Measurements from ENCODE around the gene ANAPC16.
A peak's percentile ranks its signal among the peaks of the same experiment; 100 is the strongest.

Gene ANAPC16

DNA sequence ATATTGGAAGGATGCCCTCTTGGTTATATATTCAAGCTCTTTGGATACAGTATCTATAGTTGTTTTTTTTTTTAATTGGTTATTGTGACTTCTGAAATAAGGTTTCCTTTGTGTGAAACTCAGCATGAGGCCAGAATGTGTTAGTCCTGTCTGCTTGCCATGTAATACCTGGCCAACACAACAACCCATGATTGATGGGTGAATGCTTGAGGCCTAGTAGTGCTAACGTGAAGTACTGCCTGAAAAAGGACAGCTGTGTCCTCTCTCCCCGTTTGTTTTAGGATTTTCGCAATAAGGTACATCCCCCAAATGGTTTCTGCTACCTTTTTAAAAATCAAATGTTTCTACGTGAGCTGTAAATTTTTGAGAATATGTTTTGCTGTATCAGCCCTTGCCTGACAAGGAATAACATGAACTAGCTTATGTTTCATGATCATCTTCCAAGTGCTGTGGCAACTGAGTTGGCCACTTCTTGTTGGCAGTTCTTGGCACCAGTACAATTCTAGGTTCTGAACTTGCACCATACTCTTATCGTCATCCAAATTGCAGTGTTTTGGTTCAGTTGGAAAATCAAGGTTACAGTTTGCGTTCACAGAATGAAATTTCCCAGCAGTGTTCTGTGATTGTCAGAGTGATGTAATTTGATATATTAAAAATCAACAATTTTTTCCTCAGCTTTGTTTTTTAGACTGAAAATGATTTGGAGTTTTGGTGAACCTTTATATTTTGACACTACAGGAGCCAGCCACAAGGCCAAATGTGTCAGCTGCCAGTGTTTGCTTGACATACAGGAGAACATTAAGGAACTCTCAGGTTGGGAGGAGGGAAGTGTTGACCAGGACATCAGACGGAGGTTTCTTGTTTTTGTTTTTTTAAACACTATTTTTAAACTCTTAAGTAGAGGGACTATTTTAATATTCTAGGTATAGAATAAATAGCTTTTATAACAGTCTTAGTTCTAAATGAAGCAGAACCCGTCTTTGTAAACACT, 13.7 kb downstream of the ANAPC16 start:
- peaks cover 21% of the 10 kb centered on the region for H3K36me3 ChIP-seq (ENCODE audit: insufficient read depth, low read length)
- H3K9ac ChIP-seq (ENCODE audit: insufficient read length), result no peak overlapping the region
- TF ChIP-seq FOXP2 (optimal IDR thresholded peaks at IDR 0.05; ENCODE audit: control extremely low read depth, extremely low read length, insufficient read depth), result no peak
- TF ChIP-seq EZH2 (IDR thresholded peaks at IDR 0.05), result no peak
- TF ChIP-seq POLR2AphosphoS5 (IDR thresholded peaks at IDR 0.05; ENCODE audit: borderline replicate concordance, low read depth, low read length), result no peak
- no peak overlapping the region for H3K27ac ChIP-seq
- no peak for DNase-seq (ENCODE audit: low read depth, low spot score)
- no peaks in the 10 kb centered on the region for H3K9me3 ChIP-seq (ENCODE audit: low read depth, low read length)
- H3K4me3 ChIP-seq, result no peak overlapping the region

DNA sequence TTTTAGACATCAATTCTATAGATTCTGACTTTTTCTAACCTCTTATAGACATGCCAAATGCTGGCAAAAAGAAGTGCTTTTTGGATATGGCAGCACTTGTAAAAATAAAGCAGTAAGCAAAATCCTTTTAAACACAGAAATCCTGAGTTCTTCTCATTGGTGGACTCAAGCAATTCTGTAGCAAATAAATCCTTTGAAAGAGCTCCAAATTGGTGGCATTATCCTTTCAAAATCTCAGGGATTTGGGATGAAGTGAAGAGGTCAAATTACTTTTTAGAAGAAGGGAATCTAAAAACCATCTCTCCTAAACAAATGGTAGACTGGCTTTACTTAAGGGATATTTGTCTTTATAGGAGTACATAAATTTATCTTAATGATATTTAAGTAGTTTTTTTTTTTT, 17.8 kb downstream of the ANAPC16 start:
- Histone ChIP-seq H3K9ac (ENCODE audit: insufficient read length) (no peak overlapping the region), H3K9me3 (ENCODE audit: low read depth, low read length) (no peaks in the 10 kb centered on the region), H3K36me3 (ENCODE audit: insufficient read depth, low read length) (peaks cover 27% of the 10 kb centered on the region), H3K4me3 (no peak overlapping the region), H3K27ac (no peak overlapping the region)
- no peak for TF ChIP-seq POLR2AphosphoS5 (IDR thresholded peaks at IDR 0.05; ENCODE audit: borderline replicate concordance, low read depth, low read length)
- no peak for TF ChIP-seq EZH2 (IDR thresholded peaks at IDR 0.05)
- TF ChIP-seq FOXP2 (optimal IDR thresholded peaks at IDR 0.05; ENCODE audit: control extremely low read depth, extremely low read length, insufficient read depth), result no peak
- no peak for DNase-seq (ENCODE audit: low read depth, low spot score)

DNA sequence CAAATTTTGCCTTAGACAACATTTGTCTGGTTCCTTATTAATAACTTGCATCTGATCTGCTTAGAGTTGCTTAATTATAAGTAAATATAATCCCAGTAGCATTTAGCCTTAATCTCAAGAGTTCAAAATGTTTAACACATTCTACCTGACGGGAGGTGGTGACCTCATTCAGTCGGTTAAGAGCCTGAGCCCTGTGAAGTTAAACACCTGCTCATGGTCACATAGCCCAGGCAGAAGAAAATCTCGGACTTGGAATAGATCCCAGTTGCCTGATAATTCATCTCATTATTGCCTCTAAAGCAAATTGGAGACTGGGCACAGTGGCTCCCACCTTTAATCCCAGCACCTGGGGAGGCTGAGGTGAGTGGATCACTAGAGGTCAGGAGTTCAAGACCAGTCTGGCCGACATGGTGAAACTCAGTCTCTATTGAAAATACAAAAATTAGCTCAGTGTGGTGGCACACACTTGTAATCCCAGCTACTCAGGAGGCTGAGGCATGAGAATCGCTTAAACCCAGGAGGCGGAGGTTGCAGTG, 18.8 kb downstream of the ANAPC16 start:
- Histone ChIP-seq H3K9ac (ENCODE audit: insufficient read length) (no peak overlapping the region), H3K36me3 (ENCODE audit: insufficient read depth, low read length) (peaks cover 27% of the 10 kb centered on the region), H3K9me3 (ENCODE audit: low read depth, low read length) (no peaks in the 10 kb centered on the region), H3K4me3 (no peak overlapping the region), H3K27ac (no peak overlapping the region)
- no peak for DNase-seq (ENCODE audit: low read depth, low spot score)
- TF ChIP-seq POLR2AphosphoS5 (IDR thresholded peaks at IDR 0.05; ENCODE audit: borderline replicate concordance, low read depth, low read length), result no peak
- no peak for TF ChIP-seq FOXP2 (optimal IDR thresholded peaks at IDR 0.05; ENCODE audit: control extremely low read depth, extremely low read length, insufficient read depth)

DNA sequence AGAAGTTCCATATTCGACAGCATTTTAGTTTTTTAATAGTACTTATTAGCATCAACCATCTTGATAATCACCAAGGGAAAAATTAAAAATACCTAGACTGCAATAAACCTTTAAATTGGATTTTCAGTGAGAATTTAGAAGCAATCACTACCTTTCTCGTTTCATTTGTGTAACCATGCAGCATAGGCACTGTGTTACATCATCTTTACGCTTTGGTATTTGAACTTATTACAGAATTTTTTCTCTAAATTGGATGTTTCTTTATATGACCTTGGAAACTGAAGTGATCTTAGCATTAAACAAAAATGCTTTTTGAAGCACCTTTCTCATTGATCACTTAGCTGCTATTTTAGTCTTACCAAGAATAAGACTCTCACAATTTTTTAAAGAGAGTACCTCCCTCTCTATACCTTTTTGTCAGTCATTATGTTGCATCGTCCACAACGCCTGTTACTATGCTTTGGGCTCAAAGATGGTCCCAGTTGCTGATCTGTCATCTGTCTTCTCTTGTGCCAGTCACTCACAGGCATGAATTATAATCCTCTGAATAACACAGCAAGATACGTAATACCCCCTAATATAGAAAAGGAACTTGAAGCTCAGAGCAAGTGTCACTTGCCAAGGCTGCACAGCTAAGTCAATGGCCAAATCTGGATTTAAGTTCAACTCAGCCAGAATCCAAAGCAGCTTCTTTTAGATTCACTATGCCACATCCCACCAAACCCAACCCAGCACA, 19.9 kb downstream of the ANAPC16 start:
- DNase-seq (ENCODE audit: low read depth, low spot score), result no peak
- Histone ChIP-seq H3K9ac (ENCODE audit: insufficient read length) (no peak overlapping the region), H3K27ac (peak overlapping the region; percentile 31; the same call in 1 of the 2 replicates), H3K9me3 (ENCODE audit: low read depth, low read length) (no peaks in the 10 kb centered on the region), H3K36me3 (ENCODE audit: insufficient read depth, low read length) (peaks cover 24% of the 10 kb centered on the region), H3K4me3 (no peak overlapping the region)
- TF ChIP-seq EZH2 (IDR thresholded peaks at IDR 0.05) (no peak), POLR2AphosphoS5 (IDR thresholded peaks at IDR 0.05; ENCODE audit: borderline replicate concordance, low read depth, low read length) (no peak), FOXP2 (optimal IDR thresholded peaks at IDR 0.05; ENCODE audit: control extremely low read depth, extremely low read length, insufficient read depth) (no peak)

DNA sequence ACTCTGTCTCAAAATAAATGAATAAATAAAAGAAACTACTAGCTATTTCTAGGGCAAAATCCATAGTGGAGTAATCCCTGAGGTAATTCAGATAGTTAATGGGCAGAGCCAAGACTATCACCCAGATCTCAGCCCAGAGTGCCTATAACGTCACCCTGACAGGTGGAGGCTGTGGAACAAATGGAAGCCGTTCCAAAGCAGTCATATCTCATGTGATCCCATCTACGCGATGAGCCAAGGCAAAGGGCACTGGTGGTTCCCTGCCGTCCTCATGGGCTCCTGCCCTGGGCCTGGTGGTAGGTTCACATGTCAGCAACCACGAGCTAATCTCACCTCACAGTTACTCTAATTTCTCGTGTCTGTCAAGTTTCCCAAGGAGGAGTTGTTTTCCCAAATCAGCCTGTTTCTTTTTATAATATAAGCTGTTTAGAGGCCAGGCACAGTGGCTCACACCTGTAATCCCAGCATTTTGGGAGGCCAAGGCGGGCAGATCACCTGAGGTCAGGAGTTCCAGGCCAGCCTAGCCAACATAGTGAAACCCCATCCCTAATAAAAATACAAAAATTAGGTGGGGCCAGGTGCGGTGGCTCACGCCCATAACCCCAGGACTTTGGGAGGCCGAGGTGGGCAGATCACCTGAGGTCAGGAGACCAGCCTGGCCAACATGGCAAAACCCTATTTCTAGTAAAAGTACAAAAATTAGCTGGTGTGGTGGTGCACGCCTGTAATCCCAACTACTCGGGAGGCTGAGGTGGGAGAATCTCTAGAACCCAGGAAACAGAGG, 22.8 kb downstream of the ANAPC16 start:
- H3K36me3 ChIP-seq (ENCODE audit: insufficient read depth, low read length), result peaks cover 12% of the 10 kb centered on the region

DNA sequence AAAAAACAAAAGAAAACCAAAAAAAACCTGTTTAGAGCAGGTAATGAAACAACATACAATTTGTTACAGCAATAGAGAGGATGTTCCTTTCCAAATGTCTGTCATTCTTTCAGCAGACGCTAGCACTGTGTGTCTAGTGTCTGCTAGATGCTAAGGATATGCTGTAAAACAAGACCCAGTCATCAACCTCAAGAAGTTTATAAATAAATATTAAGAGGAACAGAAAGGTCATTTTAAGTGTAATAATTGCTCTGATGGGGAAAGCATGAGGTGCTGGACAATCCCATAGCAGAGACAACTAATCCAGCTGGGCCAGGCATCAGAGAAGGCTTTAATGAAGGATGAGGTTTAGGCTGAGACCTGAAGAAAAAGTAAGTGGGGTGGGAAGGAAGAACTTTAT, 23.6 kb downstream of the ANAPC16 start:
- no peak overlapping the region for H3K4me3 ChIP-seq
- H3K36me3 ChIP-seq (ENCODE audit: insufficient read depth, low read length), result peaks cover 8% of the 10 kb centered on the region
- H3K9me3 ChIP-seq (ENCODE audit: low read depth, low read length), result no peaks in the 10 kb centered on the region
- H3K27ac ChIP-seq, result no peak overlapping the region
- TF ChIP-seq EZH2 (IDR thresholded peaks at IDR 0.05) (no peak), POLR2AphosphoS5 (IDR thresholded peaks at IDR 0.05; ENCODE audit: borderline replicate concordance, low read depth, low read length) (no peak), FOXP2 (optimal IDR thresholded peaks at IDR 0.05; ENCODE audit: control extremely low read depth, extremely low read length, insufficient read depth) (no peak)
- no peak overlapping the region for H3K9ac ChIP-seq (ENCODE audit: insufficient read length)
- DNase-seq (ENCODE audit: low read depth, low spot score), result no peak

More for the DNA sequence above, 22.8 kb downstream of the ANAPC16 start:
- Histone ChIP-seq H3K4me3 (no peak overlapping the region), H3K27ac (no peak overlapping the region), H3K9me3 (ENCODE audit: low read depth, low read length) (no peaks in the 10 kb centered on the region), H3K9ac (ENCODE audit: insufficient read length) (no peak overlapping the region)
- no peak for DNase-seq (ENCODE audit: low read depth, low spot score)
- TF ChIP-seq EZH2 (IDR thresholded peaks at IDR 0.05), result no peak

DNA sequence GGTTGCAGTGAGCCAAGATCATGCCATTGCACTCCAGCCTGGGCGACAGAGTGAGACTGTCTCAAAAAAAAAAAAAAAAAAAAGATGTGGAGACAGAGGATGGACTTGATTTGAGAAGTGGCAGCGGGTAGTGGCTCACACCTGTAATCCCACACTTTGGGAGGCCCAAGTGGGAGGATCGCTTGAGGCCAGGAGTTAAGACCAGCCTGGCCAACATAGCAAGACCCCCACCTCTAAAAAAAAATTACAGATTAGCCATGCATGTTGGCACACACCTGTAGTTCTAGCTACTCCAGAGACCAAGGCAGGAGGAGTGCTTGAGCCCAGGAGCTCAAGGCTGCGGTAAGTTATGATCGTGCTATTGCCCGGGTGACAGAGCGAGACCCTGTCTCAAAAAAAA, 24.6 kb downstream of the ANAPC16 start:
- Histone ChIP-seq H3K27ac (no peak overlapping the region), H3K36me3 (ENCODE audit: insufficient read depth, low read length) (0 out of 2 replicates have a peak, but pooled peaks cover 3% of the 10 kb centered on the region), H3K4me3 (no peak overlapping the region), H3K9me3 (ENCODE audit: low read depth, low read length) (no peaks in the 10 kb centered on the region), H3K9ac (ENCODE audit: insufficient read length) (no peak overlapping the region)
- TF ChIP-seq POLR2AphosphoS5 (IDR thresholded peaks at IDR 0.05; ENCODE audit: borderline replicate concordance, low read depth, low read length) (no peak), EZH2 (IDR thresholded peaks at IDR 0.05) (no peak), FOXP2 (optimal IDR thresholded peaks at IDR 0.05; ENCODE audit: control extremely low read depth, extremely low read length, insufficient read depth) (no peak)
- no peak for DNase-seq (ENCODE audit: low read depth, low spot score)

Measured in SK-N-MC (cell line).